GM19328 (cell line): ENCODE results near the gene SLC7A14.

Experiments used
- ATAC-seq: cut with Tn5 transposase; IDR thresholded peaks from one replicate; pipeline ENCODE4 v1.9.1; 2021; ENCODE audit warnings: mild to moderate bottlenecking, moderate library complexity; ENCODE audit not compliant: unreplicated experiment

SLC7A14 gene

DNA sequence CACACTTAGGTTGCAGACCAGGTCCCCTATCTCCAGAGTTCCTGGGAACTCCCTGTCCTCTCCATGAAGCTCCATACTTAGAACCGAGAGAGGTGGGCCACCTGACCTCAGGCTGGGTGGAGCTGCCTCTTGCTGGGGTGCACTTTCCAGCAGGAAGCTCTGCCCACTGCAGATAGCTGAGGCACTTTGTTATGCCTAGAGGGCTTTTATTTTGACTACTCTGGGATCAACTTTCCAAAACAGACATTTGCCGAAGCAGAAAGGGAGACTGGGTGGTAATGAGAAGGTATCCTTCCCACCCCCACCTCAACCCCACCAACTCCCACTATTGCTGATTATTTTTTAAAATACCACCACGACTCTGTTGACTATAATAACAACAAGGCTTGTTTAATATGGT lies 112.5 kb downstream of the SLC7A14 start:
- ATAC-seq = no peak

DNA sequence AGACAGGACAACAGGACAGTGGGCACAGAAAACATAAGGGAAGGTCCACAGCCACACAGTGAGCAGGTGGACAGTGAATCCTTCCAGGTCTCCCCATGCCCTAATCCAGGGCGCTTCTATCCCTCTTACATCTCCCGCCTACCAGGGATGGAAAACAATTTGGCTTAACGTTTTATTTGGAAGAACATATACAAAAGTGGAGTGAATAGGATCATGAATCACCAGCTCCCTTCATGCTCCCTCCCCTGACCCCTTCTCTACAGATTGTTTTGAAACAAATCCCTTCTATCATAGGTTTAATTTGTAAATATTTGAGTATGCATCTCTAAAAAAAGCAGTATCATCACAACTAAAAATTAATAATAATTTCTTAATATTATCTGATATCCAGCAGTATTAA lies 114.7 kb downstream of the SLC7A14 start:
- ATAC-seq = no peak

DNA sequence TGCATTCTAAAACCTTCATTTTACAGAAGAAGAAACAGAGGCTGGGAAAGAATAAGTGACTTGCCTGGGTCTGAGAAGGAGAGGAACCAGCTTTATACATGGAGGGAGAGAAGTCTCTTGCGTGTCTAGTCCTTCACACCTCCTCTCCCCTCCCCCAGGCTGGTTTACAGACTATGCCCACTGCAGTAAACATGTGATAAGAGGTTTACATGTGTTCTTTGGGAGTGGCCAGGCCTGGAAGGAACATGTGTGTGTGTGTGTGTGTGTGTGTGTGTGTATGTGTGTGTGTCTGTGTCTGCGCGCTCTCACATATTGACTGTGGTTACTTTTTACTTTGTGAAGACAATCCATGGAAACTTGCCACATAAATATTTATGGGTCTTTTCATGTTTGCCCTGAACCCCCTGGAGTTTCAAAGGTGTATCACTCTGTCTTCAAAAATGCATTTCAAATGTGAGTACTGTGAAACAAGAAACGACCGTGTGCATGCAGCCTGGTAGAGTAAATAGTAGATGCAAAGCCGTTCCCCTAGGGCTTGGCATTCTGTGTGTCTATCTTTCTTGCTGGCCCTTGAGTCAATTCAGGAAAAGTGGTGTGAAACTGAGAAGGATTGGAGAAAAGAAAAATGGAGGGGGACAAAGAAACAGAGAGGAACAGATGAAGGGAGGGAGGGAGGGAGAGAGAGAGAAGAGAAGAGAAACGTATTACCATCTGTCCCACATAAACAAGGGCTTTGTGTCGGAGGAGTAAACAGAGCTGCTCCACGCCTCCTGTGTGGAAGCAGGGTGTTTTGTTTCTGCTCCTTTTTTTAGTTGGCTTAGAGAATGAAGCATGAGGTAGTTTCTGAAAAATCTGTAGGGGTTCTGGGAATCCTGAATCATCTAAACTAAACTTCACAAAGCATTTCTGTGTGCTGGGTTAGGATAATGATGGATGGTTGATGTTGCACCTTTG lies 115.5 kb downstream of the SLC7A14 start:
- no peak for ATAC-seq

DNA sequence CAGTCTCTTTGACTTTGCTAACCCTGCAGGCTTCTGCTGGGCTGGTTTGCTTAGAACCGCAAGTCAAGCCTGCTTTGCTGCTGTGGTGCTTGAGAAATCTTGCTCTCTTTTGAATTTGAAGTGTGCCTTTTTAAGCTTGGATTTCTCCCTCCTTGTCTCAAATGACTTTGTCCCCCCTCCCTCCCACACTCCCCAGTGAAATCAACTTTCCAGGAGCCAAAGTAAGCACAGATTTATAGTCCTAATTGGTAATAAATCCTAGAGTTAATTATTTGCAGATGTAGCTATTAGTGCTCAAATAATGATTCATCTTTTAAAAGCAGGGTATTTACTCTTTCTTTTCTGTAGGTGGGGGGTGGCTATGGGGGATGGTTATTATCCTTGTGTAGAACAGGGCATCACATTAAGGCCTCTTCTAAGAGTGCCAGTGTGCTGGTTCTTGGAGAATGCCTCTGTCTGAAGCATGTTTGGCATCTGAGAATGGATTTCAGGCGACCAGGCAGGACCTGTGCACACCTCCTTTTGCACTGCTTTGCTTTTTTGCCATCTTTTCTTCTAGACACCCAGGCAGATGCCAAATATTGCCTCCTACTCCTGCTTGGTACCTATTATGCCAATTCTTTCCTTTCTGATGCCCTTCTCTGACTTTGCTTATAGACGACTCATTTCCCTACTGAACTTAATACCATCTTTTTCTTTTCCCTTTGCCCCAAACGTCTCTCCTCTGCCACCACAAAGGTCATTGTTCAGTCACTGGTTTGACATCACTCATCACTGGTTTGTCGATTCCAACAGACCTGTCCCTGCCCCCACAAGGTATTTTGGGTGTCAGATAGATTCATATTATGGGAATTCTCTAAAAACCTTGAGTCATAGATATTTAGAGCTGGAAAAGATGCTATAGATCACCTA lies 116.5 kb downstream of the SLC7A14 start:
- ATAC-seq = no peak

DNA sequence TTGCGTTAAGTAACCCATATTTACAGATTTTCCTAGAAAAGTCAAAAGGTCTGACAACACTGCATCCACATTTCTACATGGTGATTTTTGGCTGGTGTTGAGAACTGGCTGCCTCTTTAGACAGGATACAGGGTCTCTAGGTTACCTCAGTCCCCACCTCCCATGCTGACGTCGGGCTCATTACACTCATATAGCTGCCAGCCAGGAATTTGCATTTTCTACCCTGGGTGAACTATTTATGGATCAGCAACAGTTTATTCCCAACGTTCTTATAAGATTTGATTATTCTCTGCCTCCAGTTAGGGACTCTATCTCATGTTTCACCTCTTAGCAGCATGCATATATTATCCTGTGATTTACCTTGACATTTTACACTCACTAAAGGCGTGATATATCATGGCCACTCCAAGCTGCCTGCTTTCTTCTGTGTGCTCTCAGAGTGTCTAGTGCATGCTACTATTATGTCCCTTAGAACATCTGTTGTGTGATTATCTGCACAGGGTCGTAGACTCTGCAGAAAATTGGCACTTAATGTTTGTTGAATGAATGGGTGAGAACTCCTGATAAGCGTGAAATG lies 118.2 kb downstream of the SLC7A14 start:
- no peak for ATAC-seq

DNA sequence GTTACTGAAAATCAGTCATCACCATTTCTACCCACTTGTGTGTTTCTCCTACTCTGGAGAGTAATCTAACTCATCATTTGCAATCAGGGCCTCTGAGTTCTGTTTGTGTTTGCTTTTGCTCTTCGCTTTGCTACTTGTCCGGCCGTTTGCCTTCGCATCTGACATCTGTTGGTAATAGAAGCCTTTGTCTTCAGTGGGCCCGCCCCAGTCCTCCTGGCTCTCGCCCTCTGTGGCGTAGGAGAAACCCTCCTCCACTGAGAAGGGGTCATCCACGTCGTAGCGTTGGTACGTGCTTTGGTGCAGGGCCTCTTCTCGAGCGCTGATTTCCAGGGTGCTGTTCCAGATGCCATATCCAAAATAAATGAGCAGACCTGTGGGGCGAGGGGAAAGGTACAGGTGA lies 118.9 kb downstream of the SLC7A14 start:
- ATAC-seq = no peak

DNA sequence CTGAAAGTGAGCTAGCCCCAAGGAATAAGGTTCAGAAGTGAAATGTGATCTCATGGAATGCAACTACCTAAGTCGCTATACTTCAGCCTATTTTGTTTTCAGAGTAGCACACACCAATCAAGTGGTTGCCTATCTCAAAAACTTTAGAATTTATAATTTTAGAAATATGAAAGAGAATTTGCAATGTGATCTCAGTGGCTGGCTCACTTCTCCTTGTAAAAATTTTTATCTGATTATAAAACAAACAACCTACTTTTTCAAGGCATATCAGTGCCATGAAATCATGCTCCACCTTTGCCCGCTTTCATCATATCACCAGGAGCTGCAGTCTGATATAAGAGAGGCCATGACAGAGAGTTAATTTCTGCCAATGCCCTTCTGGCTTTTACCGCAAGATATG lies 119.9 kb downstream of the SLC7A14 start:
- ATAC-seq = no peak

DNA sequence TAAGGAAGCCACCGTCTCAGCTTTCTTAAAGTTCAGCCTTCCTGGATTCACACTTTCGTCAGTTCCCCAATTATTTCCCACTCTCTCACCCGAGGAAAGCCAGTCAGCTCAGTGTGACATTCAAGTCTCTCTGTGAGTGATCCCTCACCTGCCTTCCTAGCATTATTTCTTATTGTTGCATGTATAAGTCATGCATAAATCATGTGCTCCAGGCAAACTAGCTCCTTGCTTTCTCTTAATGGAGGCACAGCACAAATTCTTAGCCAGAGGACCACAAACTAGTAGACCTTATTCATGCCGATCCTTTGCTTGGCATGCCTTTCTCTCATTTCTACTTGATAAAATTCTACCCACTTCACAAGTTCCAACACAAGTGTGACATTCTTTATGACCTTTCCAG lies 122.9 kb downstream of the SLC7A14 start:
- no peak for ATAC-seq

DNA sequence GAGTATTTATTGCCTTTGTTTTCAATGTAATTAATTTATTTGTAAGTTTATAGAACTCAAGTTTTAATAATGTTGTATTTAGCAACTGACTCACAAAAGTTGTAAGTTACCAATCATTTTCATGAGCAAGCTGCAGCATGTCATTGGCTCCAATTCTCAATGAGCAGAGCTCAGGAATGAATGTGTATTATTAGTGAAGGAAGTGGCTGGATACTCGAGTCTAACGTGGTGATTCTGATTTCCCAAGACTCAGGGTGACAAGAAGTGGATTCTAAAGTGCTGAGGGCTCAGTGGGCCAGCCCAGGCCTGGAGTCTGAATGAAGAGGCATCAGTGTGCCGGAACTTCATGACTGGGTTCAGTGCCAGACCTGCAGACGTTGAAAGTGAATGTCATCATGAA lies 127.6 kb downstream of the SLC7A14 start:
- no peak for ATAC-seq

DNA sequence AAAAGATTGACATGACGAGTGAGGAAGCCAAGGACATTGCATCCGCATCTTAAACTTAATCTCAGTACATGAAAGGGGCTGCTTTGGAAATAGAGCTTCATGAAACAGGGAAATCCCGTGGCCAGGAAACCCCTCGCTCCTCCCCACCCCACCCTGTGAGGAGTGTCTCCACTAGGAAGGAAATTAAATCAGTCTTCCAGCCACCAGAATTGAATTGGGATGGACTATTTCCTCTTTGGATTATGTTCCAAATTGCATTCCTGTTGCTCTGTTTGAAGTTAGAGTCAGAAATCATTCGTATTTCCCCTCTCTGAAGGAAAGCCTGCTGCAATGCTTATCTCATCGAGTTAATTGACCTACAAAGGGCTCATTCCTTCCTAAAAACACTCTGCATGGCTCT lies 131.4 kb downstream of the SLC7A14 start:
- ATAC-seq = no peak

DNA sequence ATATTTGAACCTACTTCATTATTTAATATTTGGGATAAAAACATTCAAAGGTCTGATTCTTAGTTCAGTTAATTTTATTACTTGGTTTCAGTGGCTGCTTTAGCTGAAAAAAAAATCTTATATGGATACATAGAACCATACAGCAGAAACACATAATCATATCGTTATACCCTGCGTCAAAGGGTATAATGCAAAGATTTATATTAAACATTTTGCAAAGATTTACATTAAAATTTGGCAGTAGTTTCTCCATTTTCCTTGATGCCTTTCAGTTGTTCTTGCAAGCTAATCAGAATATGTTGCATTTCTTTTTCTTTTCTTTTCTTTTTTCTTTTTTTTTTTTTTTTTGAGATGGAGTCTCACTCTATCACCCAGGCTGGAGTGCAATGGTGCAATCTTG lies 135.8 kb downstream of the SLC7A14 start:
- ATAC-seq = no peak

DNA sequence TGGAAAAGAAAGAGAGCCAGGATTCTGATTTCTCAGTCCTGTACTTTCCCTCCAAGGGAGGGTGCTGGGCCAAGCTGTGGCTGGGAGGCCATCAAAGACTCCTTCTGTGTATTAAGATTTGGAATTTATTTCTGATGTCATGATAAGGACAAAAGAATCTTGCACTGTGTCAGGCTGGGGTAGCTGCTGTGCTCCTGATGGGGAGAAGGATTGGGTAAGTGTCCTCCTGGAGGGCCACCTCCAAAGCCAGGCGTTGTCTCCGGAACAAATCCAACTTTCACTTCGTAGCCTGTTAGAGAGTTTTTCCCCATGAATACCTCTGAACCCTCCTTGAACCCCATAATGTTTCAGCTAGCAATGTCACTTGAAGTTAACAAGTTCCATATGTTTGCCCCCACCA lies 137.3 kb downstream of the SLC7A14 start:
- no peak for ATAC-seq

DNA sequence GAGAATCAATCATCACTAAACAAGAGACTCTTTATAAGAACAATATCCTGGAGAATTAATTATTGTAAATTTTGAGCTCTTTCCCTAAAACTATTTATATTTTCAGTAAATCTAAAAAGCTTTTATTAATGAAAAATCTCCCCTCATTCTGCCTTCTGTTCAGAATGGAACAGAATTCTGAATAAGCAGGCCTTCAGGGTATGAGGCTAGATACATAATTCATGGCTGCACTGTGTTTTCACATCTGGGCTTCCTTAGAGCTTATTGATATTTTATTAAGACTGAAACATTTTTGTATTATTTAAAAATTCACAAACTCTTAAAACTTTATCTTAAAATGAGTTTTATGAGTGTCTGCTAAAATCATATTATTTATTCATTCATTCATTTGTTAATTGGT lies 142.4 kb downstream of the SLC7A14 start:
- no peak for ATAC-seq

DNA sequence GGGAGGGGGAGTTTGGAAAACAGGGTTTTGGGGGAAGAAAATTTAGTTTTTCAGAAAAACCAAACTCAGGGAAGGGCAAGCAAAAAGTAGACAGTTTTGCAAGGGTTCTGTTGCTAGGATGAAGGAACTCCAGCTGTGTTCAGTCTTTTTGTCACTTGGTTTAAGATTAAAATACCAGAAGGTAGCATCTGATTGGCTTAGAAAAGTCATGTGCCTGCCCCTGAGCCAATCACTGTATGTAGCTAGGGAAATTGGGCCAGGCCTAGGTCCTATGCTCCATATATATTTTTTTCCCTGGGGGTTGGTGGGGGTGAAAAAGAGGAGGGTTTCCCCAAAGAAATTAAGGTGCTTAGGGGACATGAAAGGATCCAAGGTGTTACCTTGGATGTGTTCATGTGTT lies 142.9 kb downstream of the SLC7A14 start:
- no peak for ATAC-seq

DNA sequence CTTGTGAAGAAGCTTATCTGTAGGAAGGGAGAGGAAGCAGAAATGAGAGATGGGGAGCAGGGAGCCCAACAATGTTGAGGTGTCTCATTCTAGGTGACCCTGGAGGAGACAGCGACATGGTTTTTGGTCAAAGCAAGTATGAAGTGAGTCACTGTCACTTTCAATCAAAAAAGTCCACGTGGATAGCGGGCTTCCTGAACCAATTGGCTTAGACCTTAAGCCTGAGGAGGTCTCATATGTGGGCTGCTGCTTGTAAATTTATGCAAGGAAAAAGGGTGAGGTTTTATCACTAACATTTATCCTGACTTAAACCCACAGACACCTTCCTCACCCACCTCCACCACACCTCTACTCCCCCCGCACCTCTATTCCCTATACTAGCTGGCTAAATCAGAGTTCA lies 144.5 kb downstream of the SLC7A14 start:
- ATAC-seq = no peak

DNA sequence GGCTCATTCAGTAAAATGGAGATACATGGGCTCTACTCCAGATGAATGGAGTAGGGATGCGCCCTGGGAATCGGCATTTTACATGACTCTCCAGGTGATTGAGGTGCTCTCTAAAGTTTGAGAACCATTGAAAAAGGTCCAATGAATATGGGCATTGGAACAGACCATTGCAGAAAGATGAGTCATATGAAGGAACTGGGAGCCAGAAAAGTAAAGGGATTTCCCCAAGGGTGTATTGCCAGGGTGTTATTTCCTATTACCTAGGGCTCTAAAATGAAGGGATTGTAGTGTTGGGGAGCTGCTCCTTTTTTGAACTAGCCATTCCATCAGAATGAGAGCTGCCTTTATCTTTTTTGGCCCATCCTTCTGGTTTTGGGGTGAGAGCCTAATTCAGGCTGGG lies 145.5 kb downstream of the SLC7A14 start:
- no peak for ATAC-seq

DNA sequence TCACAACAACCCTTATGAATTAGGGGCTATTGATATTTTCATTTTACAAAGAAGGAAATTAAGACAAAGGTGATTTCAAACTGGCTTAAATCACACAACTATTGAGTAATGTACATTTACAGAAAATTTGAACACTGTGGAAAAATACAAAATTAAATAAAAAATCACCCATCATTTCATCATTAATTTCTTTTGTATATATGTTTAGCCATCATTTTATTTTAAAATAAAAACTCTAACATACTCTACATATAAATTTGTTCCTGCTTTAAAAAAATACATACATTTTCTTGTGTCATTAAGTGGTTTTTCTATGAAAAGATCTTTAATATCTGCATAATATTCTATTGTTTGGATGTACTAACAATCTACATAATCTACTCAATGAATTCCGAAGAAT lies 147.0 kb downstream of the SLC7A14 start:
- no peak for ATAC-seq

DNA sequence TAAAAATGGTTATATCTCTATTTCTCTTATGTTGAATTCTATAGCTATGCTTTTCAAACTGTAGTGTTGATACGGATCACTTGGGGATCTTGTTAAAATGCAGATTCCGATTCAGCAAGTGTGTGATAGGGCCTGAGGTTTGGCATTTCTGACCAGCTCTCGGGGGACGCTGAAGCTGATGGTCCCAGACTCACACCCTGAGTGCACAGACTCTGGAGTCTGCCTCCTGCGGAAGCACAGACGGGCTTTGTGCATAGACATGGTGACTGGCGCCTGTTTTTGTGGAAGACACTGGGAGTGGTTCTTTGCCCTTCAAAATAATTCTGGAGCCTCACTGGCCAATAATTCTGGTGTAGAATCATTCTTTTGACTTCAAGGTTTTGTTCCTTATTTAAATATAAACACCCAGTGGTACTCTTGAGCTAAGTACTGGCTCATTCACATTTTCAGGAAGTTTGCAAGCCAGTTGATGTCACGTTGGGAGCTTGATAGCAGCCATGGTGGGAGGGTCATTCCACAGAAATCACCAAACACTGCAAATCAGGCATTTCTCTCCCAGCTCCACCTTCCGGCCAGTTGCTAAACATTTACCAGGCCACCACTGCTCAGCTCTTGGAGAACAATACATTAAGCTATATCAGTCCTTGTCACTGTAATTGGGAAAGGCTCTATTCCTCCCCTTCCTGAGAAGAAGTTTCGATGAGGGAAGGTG lies 148.0 kb downstream of the SLC7A14 start:
- ATAC-seq = no peak

DNA sequence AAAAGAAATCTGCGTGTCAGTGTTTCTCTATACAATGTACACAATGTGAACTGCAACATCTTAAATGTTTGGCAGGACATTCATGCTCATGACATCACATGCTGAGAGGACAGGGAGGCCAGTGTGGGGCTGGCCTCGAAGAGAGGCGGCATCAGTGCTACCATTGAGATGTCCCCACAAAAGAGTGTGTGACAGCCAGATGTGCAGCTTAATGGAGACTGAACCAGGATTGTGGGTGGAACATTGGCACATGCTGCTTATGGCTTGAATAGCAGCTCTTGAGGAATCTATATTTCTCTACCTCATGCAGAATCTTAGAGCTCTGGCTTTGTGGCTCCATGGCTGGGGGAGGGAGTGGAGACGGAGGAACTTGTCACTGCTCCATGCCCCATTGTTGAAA lies 148.7 kb downstream of the SLC7A14 start:
- ATAC-seq = no peak

DNA sequence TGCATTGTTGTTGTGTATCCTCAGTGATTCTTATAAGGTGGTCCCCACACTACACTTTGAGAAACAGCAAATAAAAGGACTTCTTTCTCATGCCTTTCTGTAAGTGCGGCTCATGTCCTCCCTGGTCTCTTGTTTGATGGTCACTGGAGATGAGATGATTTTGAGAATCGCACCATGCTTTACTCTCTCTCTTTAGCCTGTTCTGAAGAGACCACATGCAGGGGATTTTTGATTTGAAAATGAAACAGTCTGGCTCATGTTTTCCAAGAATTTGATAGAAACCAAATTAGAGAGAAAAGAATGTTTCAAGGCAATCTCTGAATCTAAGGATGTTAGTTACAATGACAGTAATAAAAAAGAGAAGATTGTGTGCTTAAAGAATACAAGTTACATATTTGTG lies 149.2 kb downstream of the SLC7A14 start:
- ATAC-seq = no peak

DNA sequence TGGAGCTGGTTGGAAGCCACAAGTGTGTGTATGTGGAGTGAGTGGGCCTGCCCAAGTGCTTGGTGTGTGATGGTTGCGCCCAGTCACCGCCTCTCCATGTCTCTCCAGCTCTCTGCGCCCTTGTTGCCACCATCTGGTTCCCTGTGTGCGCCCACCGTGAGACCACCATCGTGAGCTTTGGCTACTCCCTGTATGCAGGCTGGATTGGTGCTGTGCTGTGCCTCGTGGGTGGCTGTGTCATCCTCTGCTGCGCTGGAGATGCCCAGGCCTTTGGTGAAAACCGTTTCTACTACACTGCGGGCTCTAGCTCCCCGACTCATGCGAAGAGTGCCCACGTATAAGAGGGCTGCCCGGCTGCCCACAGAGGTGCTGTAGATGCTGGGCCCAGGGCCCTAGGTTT lies 153.5 kb downstream of the SLC7A14 start:
- no peak for ATAC-seq
